HepG2 (cell line): ENCODE measurements around the gene MEGF6. TPM values are rescaled to one million over a fixed set of nuclear protein-coding genes. Genes with fewer than 3 reads are reported as not detected.

Experiments used
- CBX5 ChIP-seq: sonication (generic); formaldehyde crosslinking; IDR thresholded peaks from 2 replicates; pipeline ENCODE4 v1.4.0; 2020; ENCODE audit warnings: missing genetic modification reagents, borderline replicate concordance
- DNMT1 ChIP-seq: sonication (generic); formaldehyde crosslinking; IDR thresholded peaks from 2 replicates; pipeline ENCODE4 v1.5.1; 2020; ENCODE audit warnings: mild to moderate bottlenecking, missing genetic modification reagents
- ETV5 ChIP-seq: IDR thresholded peaks from 2 replicates; pipeline ENCODE4 v1.6.1; 2018; ENCODE audit warnings: missing biosample characterization, missing genetic modification reagents, inconsistent platforms, borderline replicate concordance
- HIVEP1 ChIP-seq: sonication (generic); formaldehyde crosslinking; IDR thresholded peaks from 2 replicates; pipeline ENCODE4 v1.4.0; 2020; ENCODE audit warnings: mild to moderate bottlenecking, missing genetic modification reagents
- WIZ ChIP-seq: sonication (generic); formaldehyde crosslinking; IDR thresholded peaks from 2 replicates; pipeline ENCODE4 v1.5.1; 2020; ENCODE audit warnings: mild to moderate bottlenecking, missing genetic modification reagents
- ZNF333 ChIP-seq: sonication (generic); formaldehyde crosslinking; IDR thresholded peaks from 2 replicates; pipeline ENCODE4 v1.4.0; 2020; ENCODE audit warnings: mild to moderate bottlenecking, missing genetic modification reagents, borderline replicate concordance
- polyA plus RNA-seq, 8 experiments: library from polyadenylated mRNA; depleted of rRNA in 3 of 8; stranded (reverse) in 7 of 8; unstranded in 1 of 8; fragments of >200 nt; fragmentation: Illumina TruSeq in 4 of 8; extraction: Trizol in 4 of 8; gene quantifications; 2 replicates each; pipeline versions ENCODE4 v1.2.1 to v1.2.3, GENCODE V29; 2011 to 2016; ENCODE audit warnings: low read depth in 4 of 8, missing spikeins in 1 of 8, mixed read lengths in 1 of 8; ENCODE audit not compliant: insufficient read depth in 1 of 8
- total RNA-seq, 5 experiments: library from RNA; depleted of rRNA; stranded (reverse); fragments of >200 nt; fragmentation: Illumina TruSeq; extraction: Trizol; gene quantifications; 2 replicates each; pipeline ENCODE4 v1.2.3, GENCODE V29; 2016; ENCODE audit warnings: low read depth in 1 of 5
- TF ChIP-seq, protein P1 (sequence below): sonication (generic); formaldehyde crosslinking; IDR thresholded peaks from 2 replicates; pipeline ENCODE4 v1.4.0; 2020; ENCODE audit warnings: missing genetic modification reagents, borderline replicate concordance
- TF ChIP-seq, protein P2 (sequence below): sonication (generic); formaldehyde crosslinking; IDR thresholded peaks from 2 replicates; pipeline ENCODE4 v1.4.0; 2020; ENCODE audit warnings: mild to moderate bottlenecking, missing genetic modification reagents
- TF ChIP-seq, protein P3 (sequence below): sonication (generic); formaldehyde crosslinking; IDR thresholded peaks from 2 replicates; pipeline ENCODE4 v1.5.1; 2020; ENCODE audit warnings: mild to moderate bottlenecking, missing genetic modification reagents, moderate library complexity
- TF ChIP-seq, protein P4 (sequence below): sonication (generic); formaldehyde crosslinking; IDR thresholded peaks from 2 replicates; pipeline ENCODE4 v1.9.0; 2021; ENCODE audit warnings: mild to moderate bottlenecking, missing genetic modification reagents
- TF ChIP-seq, protein P5 (sequence below): IDR thresholded peaks from 2 replicates; pipeline ENCODE4 v1.6.1; 2016; ENCODE audit warnings: control low read depth
- TF ChIP-seq, protein P6 (sequence below): sonication (generic); formaldehyde crosslinking; IDR thresholded peaks from 2 replicates; pipeline ENCODE4 v1.8.0; 2022; ENCODE audit warnings: low read depth, missing genetic modification reagents

Gene MEGF6
- total and polyA plus RNA-seq, 2 of the 13 experiments (the other 11 are each of a cell fraction or from before 2014, with no cell fraction given): 1.9 TPM

DNA sequence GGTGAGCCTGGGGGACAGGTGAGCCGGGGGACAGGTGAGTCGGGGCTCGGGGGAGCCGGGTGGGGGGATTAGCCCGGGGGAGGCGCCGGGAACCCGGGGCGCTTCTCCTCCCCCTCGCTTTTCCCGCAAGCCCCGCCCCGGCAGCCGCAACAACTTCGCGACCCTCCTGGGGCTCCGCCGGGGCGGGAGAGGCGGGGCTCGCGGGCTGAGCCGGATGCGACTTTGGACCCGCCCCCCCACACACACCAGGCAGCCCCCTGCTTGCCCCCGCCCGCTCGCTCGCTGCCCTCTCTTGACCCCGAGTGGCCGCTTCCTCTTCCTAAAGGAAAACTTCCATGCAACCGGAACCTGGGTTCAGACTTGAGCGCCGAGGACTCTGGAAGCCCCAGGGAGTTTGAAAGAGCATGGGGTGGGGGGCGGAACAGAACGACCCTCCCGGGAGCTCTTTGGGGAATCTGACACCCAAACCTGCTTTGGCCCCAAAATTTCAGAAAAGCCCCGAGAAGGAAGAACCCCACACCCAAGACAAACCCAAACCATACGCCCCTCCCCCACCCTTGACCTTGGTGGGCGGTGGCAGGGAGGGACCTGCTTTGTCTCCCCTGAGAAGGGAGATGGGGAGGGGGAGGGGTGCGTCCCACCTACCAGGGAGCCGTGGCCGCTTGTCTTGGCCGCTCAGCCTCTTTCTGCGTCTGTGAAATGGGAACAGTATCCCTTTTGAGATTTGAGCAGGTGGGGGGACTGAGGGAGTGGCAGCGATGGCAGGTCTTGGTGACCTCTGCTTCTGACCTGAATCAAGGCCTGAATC, 156.3 kb downstream of the MEGF6 start (continued):
- TF ChIP-seq, protein P1, sequence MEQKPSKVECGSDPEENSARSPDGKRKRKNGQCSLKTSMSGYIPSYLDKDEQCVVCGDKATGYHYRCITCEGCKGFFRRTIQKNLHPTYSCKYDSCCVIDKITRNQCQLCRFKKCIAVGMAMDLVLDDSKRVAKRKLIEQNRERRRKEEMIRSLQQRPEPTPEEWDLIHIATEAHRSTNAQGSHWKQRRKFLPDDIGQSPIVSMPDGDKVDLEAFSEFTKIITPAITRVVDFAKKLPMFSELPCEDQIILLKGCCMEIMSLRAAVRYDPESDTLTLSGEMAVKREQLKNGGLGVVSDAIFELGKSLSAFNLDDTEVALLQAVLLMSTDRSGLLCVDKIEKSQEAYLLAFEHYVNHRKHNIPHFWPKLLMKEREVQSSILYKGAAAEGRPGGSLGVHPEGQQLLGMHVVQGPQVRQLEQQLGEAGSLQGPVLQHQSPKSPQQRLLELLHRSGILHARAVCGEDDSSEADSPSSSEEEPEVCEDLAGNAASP (CRISPR knock-in tag): peak; percentile 95; the same call in 1 of the 2 replicates
- TF ChIP-seq, protein P2, sequence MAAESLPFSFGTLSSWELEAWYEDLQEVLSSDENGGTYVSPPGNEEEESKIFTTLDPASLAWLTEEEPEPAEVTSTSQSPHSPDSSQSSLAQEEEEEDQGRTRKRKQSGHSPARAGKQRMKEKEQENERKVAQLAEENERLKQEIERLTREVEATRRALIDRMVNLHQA (CRISPR knock-in tag): no peak
- no peak for TF ChIP-seq DNMT1 (CRISPR knock-in tag)
- TF ChIP-seq, protein P3, sequence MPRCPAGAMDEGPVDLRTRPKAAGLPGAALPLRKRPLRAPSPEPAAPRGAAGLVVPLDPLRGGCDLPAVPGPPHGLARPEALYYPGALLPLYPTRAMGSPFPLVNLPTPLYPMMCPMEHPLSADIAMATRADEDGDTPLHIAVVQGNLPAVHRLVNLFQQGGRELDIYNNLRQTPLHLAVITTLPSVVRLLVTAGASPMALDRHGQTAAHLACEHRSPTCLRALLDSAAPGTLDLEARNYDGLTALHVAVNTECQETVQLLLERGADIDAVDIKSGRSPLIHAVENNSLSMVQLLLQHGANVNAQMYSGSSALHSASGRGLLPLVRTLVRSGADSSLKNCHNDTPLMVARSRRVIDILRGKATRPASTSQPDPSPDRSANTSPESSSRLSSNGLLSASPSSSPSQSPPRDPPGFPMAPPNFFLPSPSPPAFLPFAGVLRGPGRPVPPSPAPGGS (CRISPR knock-in tag): no peak
- TF ChIP-seq, protein P4, sequence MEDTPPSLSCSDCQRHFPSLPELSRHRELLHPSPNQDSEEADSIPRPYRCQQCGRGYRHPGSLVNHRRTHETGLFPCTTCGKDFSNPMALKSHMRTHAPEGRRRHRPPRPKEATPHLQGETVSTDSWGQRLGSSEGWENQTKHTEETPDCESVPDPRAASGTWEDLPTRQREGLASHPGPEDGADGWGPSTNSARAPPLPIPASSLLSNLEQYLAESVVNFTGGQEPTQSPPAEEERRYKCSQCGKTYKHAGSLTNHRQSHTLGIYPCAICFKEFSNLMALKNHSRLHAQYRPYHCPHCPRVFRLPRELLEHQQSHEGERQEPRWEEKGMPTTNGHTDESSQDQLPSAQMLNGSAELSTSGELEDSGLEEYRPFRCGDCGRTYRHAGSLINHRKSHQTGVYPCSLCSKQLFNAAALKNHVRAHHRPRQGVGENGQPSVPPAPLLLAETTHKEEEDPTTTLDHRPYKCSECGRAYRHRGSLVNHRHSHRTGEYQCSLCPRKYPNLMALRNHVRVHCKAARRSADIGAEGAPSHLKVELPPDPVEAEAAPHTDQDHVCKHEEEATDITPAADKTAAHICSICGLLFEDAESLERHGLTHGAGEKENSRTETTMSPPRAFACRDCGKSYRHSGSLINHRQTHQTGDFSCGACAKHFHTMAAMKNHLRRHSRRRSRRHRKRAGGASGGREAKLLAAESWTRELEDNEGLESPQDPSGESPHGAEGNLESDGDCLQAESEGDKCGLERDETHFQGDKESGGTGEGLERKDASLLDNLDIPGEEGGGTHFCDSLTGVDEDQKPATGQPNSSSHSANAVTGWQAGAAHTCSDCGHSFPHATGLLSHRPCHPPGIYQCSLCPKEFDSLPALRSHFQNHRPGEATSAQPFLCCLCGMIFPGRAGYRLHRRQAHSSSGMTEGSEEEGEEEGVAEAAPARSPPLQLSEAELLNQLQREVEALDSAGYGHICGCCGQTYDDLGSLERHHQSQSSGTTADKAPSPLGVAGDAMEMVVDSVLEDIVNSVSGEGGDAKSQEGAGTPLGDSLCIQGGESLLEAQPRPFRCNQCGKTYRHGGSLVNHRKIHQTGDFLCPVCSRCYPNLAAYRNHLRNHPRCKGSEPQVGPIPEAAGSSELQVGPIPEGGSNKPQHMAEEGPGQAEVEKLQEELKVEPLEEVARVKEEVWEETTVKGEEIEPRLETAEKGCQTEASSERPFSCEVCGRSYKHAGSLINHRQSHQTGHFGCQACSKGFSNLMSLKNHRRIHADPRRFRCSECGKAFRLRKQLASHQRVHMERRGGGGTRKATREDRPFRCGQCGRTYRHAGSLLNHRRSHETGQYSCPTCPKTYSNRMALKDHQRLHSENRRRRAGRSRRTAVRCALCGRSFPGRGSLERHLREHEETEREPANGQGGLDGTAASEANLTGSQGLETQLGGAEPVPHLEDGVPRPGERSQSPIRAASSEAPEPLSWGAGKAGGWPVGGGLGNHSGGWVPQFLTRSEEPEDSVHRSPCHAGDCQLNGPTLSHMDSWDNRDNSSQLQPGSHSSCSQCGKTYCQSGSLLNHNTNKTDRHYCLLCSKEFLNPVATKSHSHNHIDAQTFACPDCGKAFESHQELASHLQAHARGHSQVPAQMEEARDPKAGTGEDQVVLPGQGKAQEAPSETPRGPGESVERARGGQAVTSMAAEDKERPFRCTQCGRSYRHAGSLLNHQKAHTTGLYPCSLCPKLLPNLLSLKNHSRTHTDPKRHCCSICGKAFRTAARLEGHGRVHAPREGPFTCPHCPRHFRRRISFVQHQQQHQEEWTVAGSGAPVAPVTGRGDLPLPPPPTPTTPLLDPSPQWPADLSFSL (CRISPR knock-in tag): no peak
- TF ChIP-seq, protein P5, sequence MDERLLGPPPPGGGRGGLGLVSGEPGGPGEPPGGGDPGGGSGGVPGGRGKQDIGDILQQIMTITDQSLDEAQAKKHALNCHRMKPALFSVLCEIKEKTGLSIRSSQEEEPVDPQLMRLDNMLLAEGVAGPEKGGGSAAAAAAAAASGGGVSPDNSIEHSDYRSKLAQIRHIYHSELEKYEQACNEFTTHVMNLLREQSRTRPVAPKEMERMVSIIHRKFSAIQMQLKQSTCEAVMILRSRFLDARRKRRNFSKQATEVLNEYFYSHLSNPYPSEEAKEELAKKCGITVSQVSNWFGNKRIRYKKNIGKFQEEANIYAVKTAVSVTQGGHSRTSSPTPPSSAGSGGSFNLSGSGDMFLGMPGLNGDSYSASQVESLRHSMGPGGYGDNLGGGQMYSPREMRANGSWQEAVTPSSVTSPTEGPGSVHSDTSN (CRISPR knock-in tag): no peak
- TF ChIP-seq CBX5 (CRISPR knock-in tag): no peak
- TF ChIP-seq HIVEP1 (CRISPR knock-in tag): peak; percentile 48; the same call in 1 of the 2 replicates
- TF ChIP-seq, protein P6, sequence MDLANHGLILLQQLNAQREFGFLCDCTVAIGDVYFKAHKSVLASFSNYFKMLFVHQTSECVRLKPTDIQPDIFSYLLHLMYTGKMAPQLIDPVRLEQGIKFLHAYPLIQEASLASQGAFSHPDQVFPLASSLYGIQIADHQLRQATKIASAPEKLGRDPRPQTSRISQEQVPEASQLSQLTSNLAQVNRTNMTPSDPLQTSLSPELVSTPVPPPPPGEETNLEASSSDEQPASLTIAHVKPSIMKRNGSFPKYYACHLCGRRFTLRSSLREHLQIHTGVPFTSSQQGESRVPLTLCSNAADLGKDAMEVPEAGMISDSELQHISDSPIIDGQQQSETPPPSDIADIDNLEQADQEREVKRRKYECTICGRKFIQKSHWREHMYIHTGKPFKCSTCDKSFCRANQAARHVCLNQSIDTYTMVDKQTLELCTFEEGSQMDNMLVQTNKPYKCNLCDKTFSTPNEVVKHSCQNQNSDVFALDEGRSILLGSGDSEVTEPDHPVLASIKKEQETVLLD (CRISPR knock-in tag): peak; percentile 51; the same call in 1 of the 2 replicates
- TF ChIP-seq WIZ (CRISPR knock-in tag): no peak
- peak; percentile 96 for TF ChIP-seq ETV5 (CRISPR knock-in tag)
- TF ChIP-seq ZNF333 (CRISPR knock-in tag): 0 out of 2 replicates have a peak, but pooled peaks have one; percentile 47
